Activated CD8-positive, alpha-beta T cell treated with anti-CD3 and anti-CD28 coated beads for 36 hours (primary cell): ENCODE results near the gene BTBD18. TPM values are rescaled to one million over a fixed set of nuclear protein-coding genes. Genes with fewer than 3 reads are reported as not detected.

ENCODE experiments used
- ATAC-seq: fragments of 200-7000 bp; cut with Tn5 transposase; one replicate; pipeline ENCODE4 v1.10.0; 2021; ENCODE audit warnings: mild to moderate bottlenecking, moderate library complexity
- CTCF ChIA-PET: fragments of 350-600 bp; sonication (Branson Sonifier 250); formaldehyde crosslinking; loops from one replicate; lab custom pipeline; 2021; ENCODE audit warnings: antibody characterized with exemption; lab: Charles Lee
- POLR2A ChIA-PET: fragments of 350-600 bp; sonication (Branson Sonifier 250); formaldehyde crosslinking; loops from one replicate; lab custom pipeline; 2021; ENCODE audit warnings: antibody characterized with exemption; lab: Charles Lee
- DNase-seq: peaks from one replicate; pipeline ENCODE4 v3.0.0-alpha.2; 2020
- H3K27ac Mint-ChIP-seq: one replicate; pipeline ENCODE4 v1.8.0; 2021; ENCODE audit warnings: mild to moderate bottlenecking, mixed read lengths
- H3K27me3 Mint-ChIP-seq: one replicate; pipeline ENCODE4 v1.8.0; 2021; ENCODE audit warnings: mixed read lengths
- H3K36me3 Mint-ChIP-seq: one replicate; pipeline ENCODE4 v1.8.0; 2021; ENCODE audit warnings: low read depth, mixed read lengths
- H3K4me1 Mint-ChIP-seq: one replicate; pipeline ENCODE4 v1.8.0; 2021; ENCODE audit warnings: low read depth, mixed read lengths
- H3K4me3 Mint-ChIP-seq: one replicate; pipeline ENCODE4 v1.8.0; 2021; ENCODE audit warnings: mild to moderate bottlenecking, moderate library complexity, mixed read lengths
- H3K9me3 Mint-ChIP-seq: one replicate; pipeline ENCODE4 v1.8.0; 2021; ENCODE audit warnings: mixed read lengths
- intact Hi-C: fragments of 100-400 bp; cut with micrococcal nuclease; formaldehyde crosslinking; loops from one replicate; pipeline ENCODE4 v1.10.0; 2022
- total RNA-seq, 2 experiments: library from RNA; stranded (reverse); gene quantifications; one replicate each; pipeline ENCODE4 v1.2.3, GENCODE V29; 2021
- TF ChIP-seq, protein P1 (sequence below): fragments of 200-600 bp; IDR thresholded peaks from one replicate; pipeline ENCODE4 v1.8.0; 2022; ENCODE audit warnings: antibody characterized with exemption, mild to moderate bottlenecking

BTBD18 gene
- total RNA-seq, 2 experiments from 2014 or later = not detected

DNA sequence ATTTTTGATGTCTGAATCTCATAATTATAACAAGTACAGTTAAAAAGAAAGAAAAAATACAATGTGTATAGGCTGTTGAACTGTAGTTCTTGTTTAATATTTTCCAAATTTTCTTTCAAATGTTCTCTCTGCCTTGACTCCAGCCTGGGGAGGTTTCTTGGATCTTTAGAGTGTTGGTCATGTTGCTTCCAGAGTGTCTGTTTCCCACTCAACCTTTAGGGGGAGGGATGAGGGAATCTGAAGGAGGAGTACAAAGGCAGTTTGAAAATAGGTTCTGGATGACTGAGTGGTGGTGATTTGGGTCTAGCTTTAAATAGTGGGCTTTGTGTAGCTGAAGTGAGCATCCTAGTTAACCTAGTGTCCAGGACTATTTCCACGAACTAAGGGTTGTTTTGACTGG, 11.9 kb upstream of the BTBD18 start:
- POLR2A ChIA-PET = no interaction called here
- Mint-ChIP-seq H3K36me3 (no peaks in the 10 kb centered on the region), H3K4me1 (peaks cover 14% of the 10 kb centered on the region), H3K27me3 (no peaks in the 10 kb centered on the region), H3K4me3 (no peak overlapping the region), H3K9me3 (no peaks in the 10 kb centered on the region), H3K27ac (no peak overlapping the region)
- CTCF ChIA-PET = interaction anchor here (2.5 to 8.4 kb wide), 2 partner anchors 12 to 38 kb away, joined by 6 to 57 read pairs; no protein-coding TSS in a partner anchor
- no peak for DNase-seq
- intact Hi-C loops = no loop called here
- ATAC-seq = no peak
- TF ChIP-seq, protein P1, sequence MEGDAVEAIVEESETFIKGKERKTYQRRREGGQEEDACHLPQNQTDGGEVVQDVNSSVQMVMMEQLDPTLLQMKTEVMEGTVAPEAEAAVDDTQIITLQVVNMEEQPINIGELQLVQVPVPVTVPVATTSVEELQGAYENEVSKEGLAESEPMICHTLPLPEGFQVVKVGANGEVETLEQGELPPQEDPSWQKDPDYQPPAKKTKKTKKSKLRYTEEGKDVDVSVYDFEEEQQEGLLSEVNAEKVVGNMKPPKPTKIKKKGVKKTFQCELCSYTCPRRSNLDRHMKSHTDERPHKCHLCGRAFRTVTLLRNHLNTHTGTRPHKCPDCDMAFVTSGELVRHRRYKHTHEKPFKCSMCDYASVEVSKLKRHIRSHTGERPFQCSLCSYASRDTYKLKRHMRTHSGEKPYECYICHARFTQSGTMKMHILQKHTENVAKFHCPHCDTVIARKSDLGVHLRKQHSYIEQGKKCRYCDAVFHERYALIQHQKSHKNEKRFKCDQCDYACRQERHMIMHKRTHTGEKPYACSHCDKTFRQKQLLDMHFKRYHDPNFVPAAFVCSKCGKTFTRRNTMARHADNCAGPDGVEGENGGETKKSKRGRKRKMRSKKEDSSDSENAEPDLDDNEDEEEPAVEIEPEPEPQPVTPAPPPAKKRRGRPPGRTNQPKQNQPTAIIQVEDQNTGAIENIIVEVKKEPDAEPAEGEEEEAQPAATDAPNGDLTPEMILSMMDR = no peak

DNA sequence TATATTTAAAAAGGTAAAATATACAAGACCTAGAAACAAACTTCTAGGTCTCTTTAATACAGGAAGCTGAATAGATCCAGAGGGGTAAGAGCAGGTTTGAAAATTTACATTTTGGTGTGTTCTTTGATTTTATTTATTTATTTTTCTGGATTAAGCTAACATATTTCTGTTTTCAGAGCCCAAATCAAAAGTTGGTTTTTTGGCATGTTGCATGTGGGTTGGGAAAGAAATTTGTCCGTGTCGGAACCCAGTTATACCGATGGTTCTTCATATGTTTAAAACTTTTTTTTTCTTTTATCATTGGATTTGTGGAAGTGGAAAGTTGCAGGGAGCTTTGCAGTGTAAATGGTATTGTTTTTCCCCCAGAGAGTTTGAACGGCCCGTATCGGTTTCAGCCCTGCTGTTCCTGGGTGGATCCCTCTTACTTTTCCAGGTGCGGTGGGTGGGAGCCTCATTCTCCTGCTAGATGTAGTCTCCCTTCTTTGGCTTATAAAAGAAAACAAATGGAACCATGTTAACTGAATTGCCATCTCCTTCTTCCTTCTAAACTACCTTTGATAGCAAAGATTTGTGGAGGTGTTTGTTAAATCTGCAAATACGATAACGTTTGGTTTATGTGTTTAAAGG, 10.7 kb upstream of the BTBD18 start:
- no peak for ATAC-seq
- CTCF ChIA-PET = interaction anchor here (0.8 to 8.4 kb wide), 2 partner anchors 39 to 305 kb away, joined by 3 to 57 read pairs; no protein-coding TSS in a partner anchor

DNA sequence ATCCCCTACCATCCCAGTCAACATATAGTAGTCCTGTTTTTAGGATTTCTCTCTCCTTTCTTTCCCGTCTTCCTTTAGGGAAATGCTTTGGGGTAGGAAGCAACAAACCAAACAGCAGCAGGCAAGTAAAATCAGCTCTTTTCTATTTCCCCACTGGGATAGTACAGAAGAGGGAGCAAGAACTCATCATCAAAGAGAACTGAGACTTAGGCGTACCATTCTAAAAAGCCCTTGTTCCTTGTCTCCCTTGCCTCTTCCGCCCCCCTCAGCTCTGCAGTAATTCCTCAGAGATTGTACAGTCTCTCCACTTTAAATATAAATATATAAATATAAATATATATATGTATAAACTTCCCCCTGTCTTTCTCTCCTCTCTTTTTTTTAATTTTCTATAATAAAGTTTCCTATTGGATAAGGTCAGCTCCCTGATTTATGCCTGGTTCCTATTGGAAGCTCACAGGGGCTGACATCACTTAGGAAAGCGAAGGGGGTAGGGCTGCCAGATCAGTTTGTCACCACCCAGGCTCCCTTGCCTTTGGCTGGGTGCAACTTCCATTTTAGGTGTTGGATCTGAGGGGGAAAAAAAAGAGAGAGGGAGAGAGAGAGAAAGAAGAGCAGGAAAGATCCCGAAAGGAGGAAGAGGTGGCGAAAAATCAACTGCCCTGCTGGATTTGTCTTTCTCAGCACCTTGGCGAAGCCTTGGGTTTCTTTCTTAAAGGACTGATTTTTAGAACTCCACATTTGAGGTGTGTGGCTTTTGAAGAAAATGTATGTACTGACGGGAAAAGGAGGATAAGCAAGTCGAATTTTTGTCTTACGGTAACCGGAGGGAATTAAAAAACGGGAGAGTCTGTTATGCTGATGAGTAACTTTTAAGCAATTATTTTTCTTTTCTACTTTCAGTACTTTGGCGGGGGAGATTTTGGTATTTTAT, 9.9 kb upstream of the BTBD18 start, which contains the start of gene CTNND1:
TSS of gene CTNND1 (plus strand) at position 502 of the 934 bp plus-strand sequence. CDS start 29,677 bp downstream, outside the sequence.
- Mint-ChIP-seq H3K4me1 (peaks cover 14% of the 10 kb centered on the region), H3K27me3 (no peaks in the 10 kb centered on the region), H3K4me3 (peak within 1 kb of the TSS; percentile 75), H3K9me3 (no peaks in the 10 kb centered on the region), H3K36me3 (no peaks in the 10 kb centered on the region), H3K27ac (peak within 1 kb of the TSS; percentile 5)
- ChIA-PET CTCF (interaction anchor here (8.4 kb wide), 1 partner anchor 40 kb away, joined by 57 read pairs; no protein-coding TSS in a partner anchor), POLR2A (interaction anchor here (1.6 kb wide), 1 partner anchor 20 kb away, joined by 5 read pairs; the partner anchor contains the start of gene SELENOH)
- intact Hi-C loops = no loop called here
- TF ChIP-seq, protein P1 = no peak
- DNase-seq (peak; percentile 22), ATAC-seq (peak; percentile 79)

More for the DNA sequence above, 10.7 kb upstream of the BTBD18 start:
- TF ChIP-seq, protein P1 = no peak
- H3K4me3 Mint-ChIP-seq = peak overlapping the region; percentile 75
- no peaks in the 10 kb centered on the region for H3K9me3 Mint-ChIP-seq
- peaks cover 14% of the 10 kb centered on the region for H3K4me1 Mint-ChIP-seq
- H3K36me3 Mint-ChIP-seq = no peaks in the 10 kb centered on the region
- no peak overlapping the region for H3K27ac Mint-ChIP-seq
- intact Hi-C loops = no loop called here
- no peaks in the 10 kb centered on the region for H3K27me3 Mint-ChIP-seq
- DNase-seq = no peak
- POLR2A ChIA-PET = no interaction called here

DNA sequence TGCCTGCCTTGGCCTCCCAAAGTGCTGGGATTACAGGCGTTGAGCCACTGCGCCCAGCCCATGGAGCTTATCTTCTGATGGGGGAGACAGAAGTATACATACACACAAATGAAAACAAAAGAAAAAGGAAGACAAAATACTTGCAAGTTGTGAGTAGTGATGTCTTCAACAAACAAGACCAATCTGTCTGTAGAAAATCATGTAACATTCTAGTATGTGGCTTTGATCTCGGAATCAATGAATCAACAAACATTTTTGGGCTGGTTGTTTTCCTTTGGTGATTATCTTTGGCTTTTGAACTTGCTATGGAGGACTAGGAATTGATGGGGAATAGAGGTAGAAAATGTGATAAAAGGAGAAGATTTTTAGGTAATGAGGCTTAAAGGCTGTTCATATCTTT, 6.6 kb upstream of the BTBD18 start:
- no peaks in the 10 kb centered on the region for H3K9me3 Mint-ChIP-seq
- no peak for ATAC-seq
- no peak overlapping the region for H3K27ac Mint-ChIP-seq
- H3K36me3 Mint-ChIP-seq = no peaks in the 10 kb centered on the region
- no peak overlapping the region for H3K4me3 Mint-ChIP-seq
- intact Hi-C loops = no loop called here
- CTCF ChIA-PET = interaction anchor here (0.9 to 8.4 kb wide), 2 partner anchors 9 to 43 kb away, joined by 3 to 57 read pairs; no protein-coding TSS in a partner anchor
- TF ChIP-seq, protein P1 = no peak
- no peak for DNase-seq
- POLR2A ChIA-PET = interaction anchor here (1.6 to 2.2 kb wide), 2 partner anchors 14 to 16 kb away, joined by 4 to 7 read pairs; partner anchors contain the start of gene SELENOH
- H3K4me1 Mint-ChIP-seq = peaks cover 8% of the 10 kb centered on the region
- H3K27me3 Mint-ChIP-seq = no peaks in the 10 kb centered on the region
